GM19467 (cell line): Measurements from ENCODE around the gene VSX2.

Source experiments
- ATAC-seq: cut with Tn5 transposase; IDR thresholded peaks from one replicate; pipeline ENCODE4 v1.9.1; 2021; ENCODE audit warnings: mild to moderate bottlenecking, moderate library complexity; ENCODE audit not compliant: unreplicated experiment

Gene VSX2

GRCh38 chr14:74301594-74302151 is 62.4 kb downstream of the VSX2 start:
- ATAC-seq = no peak

GRCh38 chr14:74302152-74302628 is 62.9 kb downstream of the VSX2 start:
- ATAC-seq = no peak

GRCh38 chr14:74302634-74303569 is 63.7 kb downstream of the VSX2 start, which contains the start of gene ABCD4:
TSS of gene ABCD4 (minus strand) at chr14:74302934. CDS start at chr14:74302912, 22 bp downstream.
- ATAC-seq = peak; percentile 95

DNA sequence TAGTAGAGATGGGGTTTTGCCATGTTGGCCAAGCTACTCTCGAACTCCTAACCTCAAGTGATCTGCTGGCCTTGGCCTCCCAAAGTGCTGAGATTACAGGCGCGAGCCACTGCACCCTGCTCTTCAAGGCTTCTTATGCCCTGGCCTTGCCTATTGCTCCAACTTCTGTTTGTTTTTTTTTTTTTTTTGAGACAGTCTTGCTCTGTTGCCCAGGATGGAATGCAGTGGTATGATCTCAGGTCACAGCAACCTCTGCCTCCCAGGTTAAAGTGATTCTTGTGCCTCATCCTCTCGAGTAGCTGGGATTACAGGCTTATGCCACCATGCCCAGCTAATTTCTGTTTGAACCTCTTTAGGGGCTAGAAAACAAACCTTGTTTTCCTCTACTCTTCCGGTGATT is 69.4 kb downstream of the VSX2 start:
- ATAC-seq = no peak

GRCh38 chr14:74309125-74310022 is 70.1 kb downstream of the VSX2 start:
- no peak for ATAC-seq

GRCh38 chr14:74312161-74312560 is 72.9 kb downstream of the VSX2 start:
- no peak for ATAC-seq
